GM19193 (cell line): ENCODE results near the gene FARS2.

Source experiments
- POLR2A ChIP-seq: IDR thresholded peaks from 4 replicates; pipeline ENCODE4 v1.6.1; 2011; ENCODE audit not compliant: insufficient read depth, insufficient read length; ENCODE audit errors: extremely low read depth

The FARS2 gene

GRCh38 chr6:5325173-5325572, 63.9 kb downstream of the FARS2 start:
- TF ChIP-seq POLR2A = no peak

GRCh38 chr6:5326022-5326641, 64.8 kb downstream of the FARS2 start:
- no peak for TF ChIP-seq POLR2A

DNA sequence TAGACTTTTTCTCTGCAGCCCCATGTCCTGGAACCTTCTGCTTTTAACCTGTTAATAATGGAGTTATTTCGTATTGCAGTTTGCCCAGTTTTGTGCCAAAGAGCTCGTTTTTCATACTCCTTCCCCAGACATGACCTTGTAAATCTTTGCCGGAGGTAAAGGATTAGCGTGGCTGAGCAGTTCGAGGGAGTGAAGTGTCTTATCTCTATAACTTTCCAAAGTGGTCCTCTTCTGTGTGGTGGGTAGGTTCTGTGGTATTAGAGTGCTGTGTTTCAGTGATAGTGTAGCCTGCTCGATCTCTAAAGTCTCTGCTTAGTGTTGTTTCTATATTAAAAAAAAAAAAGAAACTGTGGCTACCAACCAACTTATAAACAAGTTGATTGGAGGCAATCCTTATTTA, 67.5 kb downstream of the FARS2 start:
- no peak for TF ChIP-seq POLR2A

GRCh38 chr6:5331845-5332442, 70.6 kb downstream of the FARS2 start:
- TF ChIP-seq POLR2A = no peak

DNA sequence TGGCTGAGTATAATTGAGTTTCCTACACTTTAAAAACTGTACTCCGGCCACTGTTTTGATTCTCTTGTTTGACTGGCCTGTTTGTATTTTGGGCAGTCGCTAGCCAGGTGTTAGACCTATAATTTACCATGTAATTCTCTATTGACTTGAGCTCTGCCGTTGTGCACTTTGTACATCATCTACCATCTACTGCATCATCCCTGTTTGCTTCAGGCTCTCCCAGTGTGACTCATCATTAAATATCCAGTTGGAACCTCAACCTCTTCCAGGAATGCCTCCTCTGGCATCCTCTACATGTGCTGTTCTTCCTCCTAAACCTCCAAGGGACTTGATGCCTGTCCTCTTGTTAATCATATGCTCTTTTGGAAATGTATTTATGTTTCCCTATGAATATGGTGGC, 72.3 kb downstream of the FARS2 start:
- TF ChIP-seq POLR2A = no peak

- no peak for TF ChIP-seq POLR2A
These were observed 73.0 kb downstream of the FARS2 start for GRCh38 chr6:5334341-5334740.

- no peak for TF ChIP-seq POLR2A
These were observed 73.7 kb downstream of the FARS2 start for GRCh38 chr6:5335020-5335419.

- no peak for TF ChIP-seq POLR2A
These were observed 76.3 kb downstream of the FARS2 start for GRCh38 chr6:5337573-5337972.

GRCh38 chr6:5338177-5338960, 77.1 kb downstream of the FARS2 start:
- no peak for TF ChIP-seq POLR2A

GRCh38 chr6:5339786-5340185, 78.5 kb downstream of the FARS2 start:
- TF ChIP-seq POLR2A = no peak

GRCh38 chr6:5341845-5342244, 80.5 kb downstream of the FARS2 start:
- TF ChIP-seq POLR2A = no peak

DNA sequence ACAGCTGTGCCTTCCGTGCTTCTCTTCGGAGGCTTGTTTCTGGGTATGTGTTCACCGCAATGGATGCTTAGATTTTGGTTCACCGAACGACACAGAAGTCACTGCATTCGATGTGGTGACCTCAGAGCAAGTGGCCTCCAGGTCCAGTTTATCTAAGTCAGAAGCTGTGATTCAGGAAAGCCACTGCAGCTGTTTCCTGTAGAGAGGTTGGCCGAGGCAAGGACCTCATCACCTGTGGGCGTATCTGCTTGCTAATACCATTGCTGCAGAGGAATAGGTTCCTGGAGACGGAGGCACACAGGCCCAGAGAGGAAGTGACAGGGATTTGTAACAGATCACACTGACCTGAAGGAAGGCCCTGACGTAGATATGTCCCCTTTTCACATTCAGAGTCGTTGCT, 82.7 kb downstream of the FARS2 start:
- no peak for TF ChIP-seq POLR2A

DNA sequence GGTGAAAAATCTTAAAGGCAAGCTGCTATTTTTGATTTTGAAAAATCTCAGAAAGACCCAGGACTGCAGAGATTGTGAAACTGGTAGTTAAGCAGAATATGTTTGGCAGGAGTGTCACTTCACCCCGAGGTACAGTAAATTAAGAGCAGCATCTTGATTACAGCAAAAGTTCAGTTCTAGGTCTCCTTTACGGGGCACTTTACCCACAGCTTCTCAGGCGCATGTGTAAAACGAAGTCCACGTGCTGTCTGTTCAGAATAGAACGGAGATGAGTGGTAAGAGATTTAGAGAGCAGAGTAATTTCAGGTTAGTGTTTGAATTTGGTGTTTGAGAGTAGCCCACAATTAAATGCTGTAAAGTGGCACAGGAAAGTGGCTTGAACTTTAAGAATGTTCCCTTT, 84.0 kb downstream of the FARS2 start:
- TF ChIP-seq POLR2A = no peak

GRCh38 chr6:5351552-5352210, 90.4 kb downstream of the FARS2 start:
- no peak for TF ChIP-seq POLR2A

DNA sequence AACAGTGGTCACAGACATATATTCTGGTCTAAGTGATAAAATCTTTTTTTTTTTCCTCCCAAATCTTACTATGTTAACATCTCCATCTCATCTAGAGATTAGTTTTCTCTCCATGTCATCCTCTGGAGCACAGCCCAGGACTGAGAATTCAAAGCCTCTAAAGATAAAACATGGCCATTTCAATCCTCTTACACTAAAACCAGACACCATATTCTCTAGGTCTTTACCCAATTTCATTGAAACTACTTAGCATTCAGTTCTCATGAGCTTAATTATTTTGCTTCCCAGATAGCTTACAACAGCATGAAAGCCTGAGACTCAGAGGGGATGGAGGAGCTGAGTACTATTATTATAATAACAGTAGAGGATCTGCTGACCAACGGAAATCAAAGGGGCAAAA, 92.7 kb downstream of the FARS2 start:
- TF ChIP-seq POLR2A = no peak

GRCh38 chr6:5357486-5357885, 96.2 kb downstream of the FARS2 start:
- no peak for TF ChIP-seq POLR2A

DNA sequence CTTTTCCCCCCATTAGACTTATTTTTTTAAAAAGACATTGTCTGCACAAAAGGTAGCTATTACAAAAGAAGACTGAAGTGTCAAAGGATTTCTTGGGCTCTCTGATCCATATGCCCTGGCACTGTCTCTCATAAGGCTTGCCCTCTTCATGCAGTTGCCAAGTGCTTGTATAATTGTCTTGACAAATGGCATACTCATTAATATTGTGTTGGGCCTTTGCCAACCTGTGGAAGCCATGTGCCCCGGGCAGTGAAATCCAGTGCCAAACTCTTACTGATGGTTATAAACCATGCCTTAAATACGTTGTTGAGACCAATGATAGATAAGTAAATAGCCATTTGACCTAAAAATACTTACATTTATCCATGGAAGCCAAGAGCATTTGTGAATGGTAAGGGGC, 98.1 kb downstream of the FARS2 start:
- TF ChIP-seq POLR2A = no peak

GRCh38 chr6:5361396-5361795, 100.1 kb downstream of the FARS2 start:
- no peak for TF ChIP-seq POLR2A
